Measurements from ENCODE around the gene KCNS1. TPM values are rescaled to one million over a fixed set of nuclear protein-coding genes. Genes with fewer than 3 reads are reported as not detected.

The KCNS1 gene
- total RNA-seq, 1 experiment from 2014 or later, result 0.98 TPM

GRCh38 chr20:45109634-45110033 lies 8.7 kb upstream of the KCNS1 start:
- H3K36me3 Mint-ChIP-seq (ENCODE audit: insufficient read depth in 1 of 3, low read depth in 3 of 3), result no peaks in the 10 kb centered on the region
- H3K27ac Mint-ChIP-seq, result no peak overlapping the region; a peak in 1 of 7 replicates
- Histone ChIP-seq H3K79me1 (ENCODE audit: insufficient read depth, low read depth, low read length, poor library complexity, severe bottlenecking) (no peaks in the 10 kb centered on the region), H2BK20ac (ENCODE audit: low read depth, low read length, poor library complexity, severe bottlenecking) (no peak overlapping the region), H2AK5ac (ENCODE audit: insufficient read length, low read length) (no peak overlapping the region), H3K56ac (ENCODE audit: insufficient read length, low read depth, low read length) (no peak overlapping the region), H2BK5ac (ENCODE audit: insufficient read length, low read length) (no peak overlapping the region), H3K23me2 (ENCODE audit: insufficient read length, low read depth, low read length, poor library complexity, severe bottlenecking) (no peaks in the 10 kb centered on the region), H3K23ac (ENCODE audit: insufficient read length, low read depth, low read length) (no peak overlapping the region), H3K9ac (ENCODE audit: extremely low read depth, insufficient read length, low read length) (no peak overlapping the region), H2AFZ (ENCODE audit: low read length) (no peak overlapping the region), H3K79me2 (ENCODE audit: insufficient read depth, low read length) (no peaks in the 10 kb centered on the region), H4K91ac (ENCODE audit: insufficient read length, low read depth, low read length) (no peak overlapping the region), H2BK12ac (ENCODE audit: insufficient read length, low read depth, low read length) (no peak overlapping the region), H3K18ac (ENCODE audit: insufficient read length, low read depth, low read length) (no peak overlapping the region), H3K4me1 (ENCODE audit: insufficient read depth, low read length) (no peaks in the 10 kb centered on the region), H2BK15ac (ENCODE audit: low read depth, low read length) (no peak overlapping the region), H3K9me3 (ENCODE audit: control insufficient read depth, low read depth, low read length) (no peaks in the 10 kb centered on the region), H3K14ac (ENCODE audit: insufficient read depth, low read length) (no peak overlapping the region), H3K4ac (ENCODE audit: low read depth, low read length) (no peak overlapping the region), H3K27ac (ENCODE audit: insufficient read length, low read depth, low read length) (no peak overlapping the region), H2BK120ac (ENCODE audit: low read depth, low read length, poor library complexity, severe bottlenecking) (no peak overlapping the region), H3K27me3 (ENCODE audit: insufficient read depth, low read length) (no peaks in the 10 kb centered on the region), H4K20me1 (ENCODE audit: control insufficient read depth, insufficient read depth, insufficient read length) (no peaks in the 10 kb centered on the region), H3K4me2 (ENCODE audit: insufficient read depth, insufficient read length, low read length) (no peak overlapping the region), H4K5ac (ENCODE audit: insufficient read length, low read depth, low read length) (no peak overlapping the region), H4K8ac (replicated peaks; ENCODE audit: insufficient read length, low read depth, low read length) (no peak overlapping the region), H3T11ph (ENCODE audit: low read length) (no peak overlapping the region)
- H3K4me1 Mint-ChIP-seq, result peaks cover 0 to 9% of the 10 kb centered on the region in 2 experiments; a peak in 3 of 4 replicates
- DNase-seq, result no peak
- H3K27me3 Mint-ChIP-seq (ENCODE audit: low read depth), result peaks cover 4% of the 10 kb centered on the region; the same call in 1 of the 2 replicates
- no peak overlapping the region for H3K4me3 Mint-ChIP-seq
- WGBS (ENCODE audit: extremely low coverage, insufficient read length, low lambda C conversion rate), result no CpG with 5 or more reads among the region's 8 CpGs
- TF ChIP-seq CTCF (conservative IDR thresholded peaks at IDR 0.05), result no peak
- H3K9me3 Mint-ChIP-seq, result no peaks in the 10 kb centered on the region
